Activated naive CD8-positive, alpha-beta T cell (primary cell): ENCODE results near the gene GTSE1.

Experiments used
- H3K27ac Mint-ChIP-seq: one replicate; pipeline ENCODE4 v1.8.0; 2021; ENCODE audit warnings: mixed read lengths
- H3K27me3 Mint-ChIP-seq: one replicate; pipeline ENCODE4 v1.8.0; 2021; ENCODE audit warnings: mixed read lengths
- H3K36me3 Mint-ChIP-seq: one replicate; pipeline ENCODE4 v1.8.0; 2021; ENCODE audit warnings: mixed read lengths
- H3K4me1 Mint-ChIP-seq: one replicate; pipeline ENCODE4 v1.8.0; 2021; ENCODE audit warnings: low read depth, mixed read lengths
- H3K4me3 Mint-ChIP-seq: one replicate; pipeline ENCODE4 v1.8.0; 2021; ENCODE audit warnings: mild to moderate bottlenecking, mixed read lengths
- H3K9me3 Mint-ChIP-seq: one replicate; pipeline ENCODE4 v1.8.0; 2021; ENCODE audit warnings: low read depth, mixed read lengths

GTSE1 gene

GRCh38 chr22:46323162-46323561, 26.5 kb downstream of the GTSE1 start:
- H3K27ac Mint-ChIP-seq = no peak overlapping the region
- no peaks in the 10 kb centered on the region for H3K27me3 Mint-ChIP-seq
- no peaks in the 10 kb centered on the region for H3K36me3 Mint-ChIP-seq
- no peak overlapping the region for H3K4me3 Mint-ChIP-seq
- no peaks in the 10 kb centered on the region for H3K4me1 Mint-ChIP-seq
- no peaks in the 10 kb centered on the region for H3K9me3 Mint-ChIP-seq

DNA sequence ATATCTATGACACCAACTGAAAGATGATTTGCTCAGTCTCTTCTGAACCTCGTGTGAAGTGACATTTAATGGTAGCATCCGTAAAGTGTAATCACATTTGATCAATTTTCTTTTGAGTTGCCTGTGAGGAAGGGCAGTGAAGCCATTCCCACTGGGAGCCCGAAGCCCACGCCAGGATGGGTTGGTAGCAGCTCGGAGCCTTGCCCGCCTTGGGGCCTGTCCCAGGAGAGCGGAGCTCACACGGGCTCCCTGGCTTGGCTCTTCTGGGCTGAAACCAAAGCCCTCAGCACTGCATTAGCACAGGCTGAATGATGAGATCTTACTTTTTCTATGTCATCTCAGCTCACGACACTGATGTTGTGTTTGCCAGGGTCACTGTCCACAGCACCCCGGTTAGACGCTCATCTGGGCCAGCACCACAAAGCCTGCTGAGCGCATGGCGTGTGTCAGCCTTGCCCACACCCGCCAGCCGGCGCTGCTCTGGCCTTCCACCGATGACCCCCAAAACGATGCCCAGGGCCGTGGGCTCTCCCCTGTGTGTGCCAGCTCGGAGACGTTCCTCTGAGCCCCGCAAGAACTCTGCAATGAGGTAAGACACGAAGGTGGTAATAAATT, 29.5 kb downstream of the GTSE1 start:
- H3K4me3 Mint-ChIP-seq = no peak overlapping the region
- H3K4me1 Mint-ChIP-seq = no peaks in the 10 kb centered on the region
- no peaks in the 10 kb centered on the region for H3K36me3 Mint-ChIP-seq
- H3K27me3 Mint-ChIP-seq = no peaks in the 10 kb centered on the region
- no peak overlapping the region for H3K27ac Mint-ChIP-seq
- H3K9me3 Mint-ChIP-seq = no peaks in the 10 kb centered on the region

GRCh38 chr22:46327691-46328465, 31.2 kb downstream of the GTSE1 start:
- Mint-ChIP-seq H3K27me3 (no peaks in the 10 kb centered on the region), H3K27ac (no peak overlapping the region), H3K9me3 (no peaks in the 10 kb centered on the region), H3K36me3 (no peaks in the 10 kb centered on the region), H3K4me1 (no peaks in the 10 kb centered on the region), H3K4me3 (no peak overlapping the region)

DNA sequence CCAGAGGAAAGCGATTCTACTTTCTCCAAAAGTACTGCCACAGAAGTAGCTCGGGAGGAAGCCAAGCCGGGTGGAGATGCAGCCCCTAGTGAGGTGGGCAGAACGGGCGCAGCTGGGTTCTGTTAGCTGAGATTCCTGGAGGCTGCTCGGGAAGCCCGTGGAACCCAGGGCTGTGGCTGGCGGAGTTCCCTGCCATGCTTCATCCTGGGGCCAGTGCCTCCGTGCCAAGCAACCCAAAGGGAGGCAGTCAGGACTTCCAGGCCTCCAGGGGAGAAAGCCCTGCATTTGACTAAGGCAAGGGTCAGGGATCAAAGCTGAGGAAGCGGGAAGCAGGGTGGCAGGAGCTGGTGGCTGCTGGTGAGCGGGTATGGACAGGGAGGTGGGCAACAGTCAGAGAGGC, 32.1 kb downstream of the GTSE1 start:
- H3K4me1 Mint-ChIP-seq = no peaks in the 10 kb centered on the region
- H3K27me3 Mint-ChIP-seq = no peaks in the 10 kb centered on the region
- no peaks in the 10 kb centered on the region for H3K9me3 Mint-ChIP-seq
- H3K4me3 Mint-ChIP-seq = no peak overlapping the region
- H3K27ac Mint-ChIP-seq = no peak overlapping the region
- H3K36me3 Mint-ChIP-seq = no peaks in the 10 kb centered on the region

- no peak overlapping the region for H3K27ac Mint-ChIP-seq
- H3K4me3 Mint-ChIP-seq = no peak overlapping the region
- no peaks in the 10 kb centered on the region for H3K9me3 Mint-ChIP-seq
- H3K27me3 Mint-ChIP-seq = no peaks in the 10 kb centered on the region
- no peaks in the 10 kb centered on the region for H3K36me3 Mint-ChIP-seq
- peaks cover 3% of the 10 kb centered on the region for H3K4me1 Mint-ChIP-seq
These were observed 32.9 kb downstream of the GTSE1 start for GRCh38 chr22:46329616-46330015.

GRCh38 chr22:46330426-46330825, 33.8 kb downstream of the GTSE1 start:
- Mint-ChIP-seq H3K9me3 (no peaks in the 10 kb centered on the region), H3K4me3 (no peak overlapping the region), H3K36me3 (no peaks in the 10 kb centered on the region)

GRCh38 chr22:46331496-46331895, 34.8 kb downstream of the GTSE1 start:
- no peaks in the 10 kb centered on the region for H3K27me3 Mint-ChIP-seq
- no peaks in the 10 kb centered on the region for H3K9me3 Mint-ChIP-seq
- peaks cover under 1% of the 10 kb centered on the region for H3K36me3 Mint-ChIP-seq
- no peak overlapping the region for H3K27ac Mint-ChIP-seq
- H3K4me1 Mint-ChIP-seq = peaks cover 9% of the 10 kb centered on the region
- H3K4me3 Mint-ChIP-seq = no peak overlapping the region

More at GRCh38 chr22:46330426-46330825, 33.8 kb downstream of the GTSE1 start:
- H3K27ac Mint-ChIP-seq = no peak overlapping the region
- H3K27me3 Mint-ChIP-seq = no peaks in the 10 kb centered on the region
- H3K4me1 Mint-ChIP-seq = peaks cover 7% of the 10 kb centered on the region

- Mint-ChIP-seq H3K36me3 (peaks cover 9% of the 10 kb centered on the region), H3K4me1 (peaks cover 38% of the 10 kb centered on the region), H3K27me3 (no peaks in the 10 kb centered on the region), H3K4me3 (peak within 1 kb of the TSS; percentile 98), H3K9me3 (no peaks in the 10 kb centered on the region), H3K27ac (peak within 1 kb of the TSS; percentile 95)
These were observed 38.8 kb downstream of the GTSE1 start, which contains the start of gene TRMU for GRCh38 chr22:46335201-46336118. TRMU (plus strand) TSS chr22:46335714; CDS start chr22:46335765, 51 bp downstream.

GRCh38 chr22:46336119-46337078, 39.7 kb downstream of the GTSE1 start:
- Mint-ChIP-seq H3K4me3 (peak overlapping the region; percentile 98), H3K27me3 (no peaks in the 10 kb centered on the region), H3K9me3 (no peaks in the 10 kb centered on the region), H3K4me1 (peaks cover 42% of the 10 kb centered on the region), H3K36me3 (peaks cover 9% of the 10 kb centered on the region), H3K27ac (peak overlapping the region; percentile 95)

DNA sequence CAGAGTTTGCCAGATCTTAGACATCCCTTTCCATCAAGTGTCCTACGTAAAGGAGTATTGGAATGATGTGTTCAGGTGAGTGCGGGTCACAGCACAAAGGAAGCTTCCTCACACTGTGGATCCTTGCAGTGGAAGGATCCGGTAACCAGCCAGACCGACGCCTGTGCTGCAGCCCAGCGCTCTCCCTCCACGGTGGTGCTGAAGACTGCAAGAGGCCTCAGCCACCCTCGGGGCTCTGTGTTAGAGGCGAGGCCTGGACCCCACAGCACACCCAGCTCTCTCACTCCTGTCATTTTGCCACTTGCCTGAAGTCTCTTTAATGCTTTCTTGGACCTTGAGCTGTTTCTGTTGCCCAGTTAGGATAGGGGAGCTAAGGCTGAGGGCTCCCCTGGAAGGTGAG, 41.2 kb downstream of the GTSE1 start:
- Mint-ChIP-seq H3K4me3 (peak overlapping the region; percentile 61), H3K4me1 (peaks cover 42% of the 10 kb centered on the region), H3K27ac (no peak overlapping the region), H3K27me3 (no peaks in the 10 kb centered on the region), H3K9me3 (no peaks in the 10 kb centered on the region), H3K36me3 (peaks cover 9% of the 10 kb centered on the region)

DNA sequence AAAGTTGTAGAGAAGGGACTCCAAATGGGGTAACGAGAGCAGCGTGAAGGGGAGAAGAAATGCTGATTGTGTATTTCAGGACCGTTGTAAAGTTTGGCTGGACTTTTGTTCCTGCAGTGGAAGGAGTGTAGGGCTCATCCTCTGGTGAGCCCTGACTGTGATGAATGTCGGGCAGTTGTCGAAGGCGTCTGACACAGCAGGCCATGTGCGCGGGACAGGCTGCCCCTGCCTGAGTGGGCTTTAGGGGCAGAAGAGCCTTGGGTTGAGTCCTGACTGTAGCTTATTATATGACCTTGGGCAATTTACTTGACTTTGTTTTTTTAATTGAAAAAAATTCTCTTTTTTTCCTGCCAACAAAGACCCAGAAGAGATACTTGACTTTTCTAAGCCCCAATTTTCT, 42.0 kb downstream of the GTSE1 start:
- Mint-ChIP-seq H3K36me3 (peaks cover 9% of the 10 kb centered on the region), H3K27me3 (no peaks in the 10 kb centered on the region), H3K27ac (peak overlapping the region; percentile 61), H3K9me3 (no peaks in the 10 kb centered on the region), H3K4me1 (peaks cover 43% of the 10 kb centered on the region), H3K4me3 (peak overlapping the region; percentile 39)

DNA sequence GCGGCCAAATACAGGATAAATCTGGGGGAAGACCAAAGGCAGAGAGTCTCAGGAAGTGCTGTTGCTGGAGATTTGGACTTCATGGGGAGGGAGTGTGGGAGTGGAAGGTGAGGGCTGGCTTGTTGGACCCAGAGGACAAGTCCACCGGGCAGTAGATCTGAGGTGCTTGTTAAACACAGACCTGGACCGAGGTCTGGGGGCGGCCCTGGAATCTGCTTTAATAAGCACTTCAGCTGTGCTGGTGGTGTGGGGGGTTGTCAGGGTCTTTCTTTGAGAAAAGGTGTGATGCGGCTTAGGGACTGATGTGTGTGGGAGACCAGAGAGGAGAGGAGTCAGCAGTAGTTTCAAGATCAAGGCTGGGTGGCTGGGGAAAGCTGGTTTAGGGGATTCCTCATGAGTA, 43.3 kb downstream of the GTSE1 start:
- Mint-ChIP-seq H3K9me3 (no peaks in the 10 kb centered on the region), H3K27ac (no peak overlapping the region), H3K4me1 (peaks cover 42% of the 10 kb centered on the region), H3K36me3 (peaks cover 12% of the 10 kb centered on the region), H3K27me3 (no peaks in the 10 kb centered on the region), H3K4me3 (no peak overlapping the region)

- no peak overlapping the region for H3K4me3 Mint-ChIP-seq
- H3K27ac Mint-ChIP-seq = no peak overlapping the region
- peaks cover 12% of the 10 kb centered on the region for H3K36me3 Mint-ChIP-seq
These were observed 44.0 kb downstream of the GTSE1 start for GRCh38 chr22:46340676-46341075.

More at GRCh38 chr22:46340676-46341075, 44.0 kb downstream of the GTSE1 start:
- Mint-ChIP-seq H3K4me1 (peaks cover 40% of the 10 kb centered on the region), H3K27me3 (no peaks in the 10 kb centered on the region), H3K9me3 (no peaks in the 10 kb centered on the region)
